GM12874 (cell line): Measurements from ENCODE around the gene PHTF2.

Source experiments
- CTCF ChIP-seq: IDR thresholded peaks from 2 replicates; pipeline ENCODE4 v1.5.1; 2011; ENCODE audit warnings: low read depth, mild to moderate bottlenecking, control low read depth, low read length, moderate library complexity; ENCODE audit not compliant: insufficient read depth

The PHTF2 gene

GRCh38 chr7:77950548-77950947 is 152.0 kb downstream of the PHTF2 start:
- TF ChIP-seq CTCF, result no peak

GRCh38 chr7:77954773-77955555 is 156.4 kb downstream of the PHTF2 start:
- no peak for TF ChIP-seq CTCF

- no peak for TF ChIP-seq CTCF
These were observed 159.9 kb downstream of the PHTF2 start for GRCh38 chr7:77958436-77958835.

- TF ChIP-seq CTCF, result no peak
These were observed 160.5 kb downstream of the PHTF2 start for GRCh38 chr7:77959080-77959479.

- TF ChIP-seq CTCF, result no peak
These were observed 161.8 kb downstream of the PHTF2 start for GRCh38 chr7:77960336-77960735.

- TF ChIP-seq CTCF, result no peak
These were observed 168.9 kb downstream of the PHTF2 start for GRCh38 chr7:77967429-77967828.

GRCh38 chr7:77971726-77972125 is 173.2 kb downstream of the PHTF2 start:
- TF ChIP-seq CTCF, result no peak
